SIG-M5 treated with dmso at 0.1 percent for 504 hours (cell line): Measurements from ENCODE around the gene SENP5.

Source experiments
- DNase-seq: peaks from one replicate; lab custom pipeline; 2025; ENCODE audit not compliant: unreplicated experiment; lab: John Stamatoyannopoulos, UW

The SENP5 gene

DNA sequence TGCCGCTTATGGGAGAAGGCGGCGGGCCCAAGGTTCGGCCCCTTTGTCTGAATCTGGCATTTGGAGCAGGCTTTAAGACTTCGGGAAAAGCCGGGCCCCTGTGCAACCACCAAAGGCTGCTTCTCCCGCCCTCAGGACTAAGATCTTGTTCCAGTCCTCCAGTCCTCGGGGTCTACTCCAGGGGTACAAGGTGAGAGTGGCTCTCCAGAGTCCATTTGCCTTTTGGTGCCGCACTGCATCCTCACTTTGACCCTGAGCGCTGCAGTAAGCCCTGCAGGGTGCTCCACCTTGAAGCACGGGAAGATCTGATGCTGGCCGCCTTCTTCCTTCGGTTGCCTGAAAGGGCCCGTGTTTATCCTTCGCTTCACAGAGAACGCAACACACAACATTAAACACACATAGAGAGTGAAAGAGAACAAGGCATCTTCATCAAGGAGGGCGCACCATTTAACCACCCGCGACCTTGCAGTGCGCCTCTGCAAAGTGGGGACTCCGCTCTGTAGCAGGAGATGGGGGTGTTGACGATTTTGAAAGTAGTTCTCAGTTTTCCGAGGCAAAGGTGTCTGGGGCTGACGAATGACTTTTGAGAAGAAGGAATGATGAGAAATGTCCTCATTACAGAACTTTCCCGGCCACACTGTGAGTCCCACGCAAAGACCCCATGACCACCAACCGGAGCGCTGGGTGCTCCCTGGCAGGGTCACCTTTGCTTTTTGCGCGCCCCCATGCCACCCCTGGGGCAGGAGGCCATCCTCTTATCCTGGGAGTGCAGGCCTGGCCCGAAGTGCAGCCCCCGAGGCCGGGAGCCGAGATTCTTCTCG lies 99.9 kb downstream of the SENP5 start:
- DNase-seq: no peak

DNA sequence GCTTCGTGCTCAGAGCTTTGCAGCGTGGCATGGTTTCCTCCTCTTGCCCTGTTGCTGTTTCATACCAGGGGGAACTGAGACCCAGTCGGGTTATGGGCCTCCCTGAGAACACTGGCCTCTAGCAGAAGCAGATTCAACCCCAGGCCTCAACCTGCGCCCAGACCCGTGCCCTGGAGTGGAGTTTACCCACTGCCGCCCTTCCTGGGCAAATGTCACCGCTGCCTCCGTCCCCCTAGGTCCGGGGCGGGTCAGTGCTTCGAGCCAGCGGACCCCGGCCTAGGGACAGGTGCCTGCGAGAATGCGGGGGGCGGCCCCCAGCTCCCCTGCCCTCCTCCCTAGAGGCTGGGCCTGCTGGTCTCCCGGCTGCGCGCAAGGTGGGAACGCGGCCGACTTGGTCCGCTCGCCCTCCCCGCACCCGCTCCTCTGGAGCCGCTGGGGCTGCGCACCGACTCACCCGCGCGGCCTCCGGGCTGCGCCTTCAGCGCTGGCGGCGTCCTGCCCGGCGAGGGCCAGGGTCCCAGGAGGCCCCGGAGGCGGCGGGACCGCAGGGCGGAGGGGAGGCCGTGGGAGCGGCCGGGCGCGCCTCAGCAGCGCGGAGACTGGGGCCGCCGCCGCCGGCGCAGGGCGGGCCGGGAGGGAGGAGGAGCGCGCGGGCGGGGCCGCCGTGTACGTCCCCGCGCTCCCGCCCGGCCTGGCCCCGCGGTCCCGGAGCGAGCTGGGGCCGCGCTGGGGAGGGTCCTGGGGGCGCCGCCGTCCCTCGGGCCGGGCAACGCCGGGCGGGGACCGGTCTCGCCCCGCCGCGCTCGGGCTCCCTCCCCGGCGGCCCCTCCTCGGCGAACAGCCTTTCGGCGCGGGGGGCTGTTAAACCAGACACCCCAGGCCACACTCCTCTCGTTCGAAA lies 100.8 kb downstream of the SENP5 start, which contains the start of gene PIGZ:
PIGZ (minus strand) TSS at position 601 of the 901 bp plus-strand sequence. CDS start 16,802 bp downstream, outside the sequence.
- DNase-seq: no peak

DNA sequence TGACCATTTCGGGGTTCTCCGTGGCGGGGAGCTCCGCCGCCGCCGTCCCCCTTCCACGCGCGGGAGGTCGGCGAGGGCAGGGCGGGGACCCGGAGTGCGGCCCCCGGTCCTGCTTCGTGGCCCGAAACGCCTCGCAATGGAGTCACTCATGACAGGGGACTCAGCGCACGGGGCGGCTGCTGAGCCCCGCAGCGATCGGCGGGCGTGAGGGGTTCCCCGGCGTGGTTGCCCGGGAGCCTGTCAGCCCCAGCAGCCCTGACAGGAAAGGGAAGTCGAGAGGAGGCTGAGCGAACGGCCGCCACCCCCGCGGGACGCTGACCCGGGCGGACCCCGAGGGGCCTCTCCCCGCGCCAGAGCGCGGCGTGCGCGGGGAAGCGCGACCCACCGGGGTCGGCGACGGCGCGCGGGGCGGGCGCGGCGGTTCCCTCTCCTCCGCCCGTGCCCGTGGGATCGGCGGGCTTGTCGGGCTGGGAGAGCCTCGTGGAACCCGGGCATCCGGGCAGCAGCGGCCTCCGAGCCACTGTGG lies 101.5 kb downstream of the SENP5 start:
- peak; percentile 57 for DNase-seq

DNA sequence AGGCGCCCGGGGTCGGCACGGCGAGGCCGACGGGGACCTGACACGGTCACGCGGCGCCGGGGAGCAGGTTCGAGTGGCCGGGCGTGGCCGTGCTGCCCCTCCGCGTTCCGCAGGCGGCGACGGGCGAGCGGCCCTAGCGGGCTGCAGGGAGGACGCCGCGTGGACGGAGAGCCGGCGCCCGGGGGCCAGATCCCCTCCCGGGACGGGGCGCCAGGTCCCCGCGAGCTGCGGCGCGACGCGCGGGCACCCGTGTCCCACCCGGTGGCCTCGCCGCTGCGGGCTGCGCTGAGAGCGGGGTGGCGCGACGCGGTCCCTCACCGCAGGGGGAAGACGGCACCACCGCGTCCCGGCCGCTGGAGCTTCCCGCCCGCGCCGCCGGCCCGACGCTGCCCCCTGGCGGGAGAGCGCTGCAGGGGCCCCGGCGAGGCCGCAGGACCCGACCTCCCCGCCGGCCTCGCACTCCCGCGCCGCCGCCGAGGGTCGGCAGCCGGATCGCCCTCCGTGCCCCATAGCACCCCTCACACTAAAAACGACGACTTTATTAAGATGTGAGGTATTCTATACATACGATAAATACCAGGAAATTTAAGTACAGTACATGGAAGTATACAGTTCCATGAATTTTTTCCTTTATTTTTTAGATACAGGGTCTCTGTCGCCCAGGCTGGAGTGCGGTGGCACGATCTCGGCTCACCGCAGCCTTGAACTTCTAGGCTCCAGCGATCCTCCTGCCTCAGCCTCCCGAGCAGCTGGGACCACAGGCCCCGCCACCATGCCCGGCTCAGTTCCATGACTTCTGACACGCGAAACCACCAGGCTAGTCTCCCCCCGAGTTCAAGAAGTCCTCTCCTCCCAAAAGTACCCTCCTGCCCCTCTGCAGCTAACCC lies 102.2 kb downstream of the SENP5 start:
- peak; percentile 53 for DNase-seq

DNA sequence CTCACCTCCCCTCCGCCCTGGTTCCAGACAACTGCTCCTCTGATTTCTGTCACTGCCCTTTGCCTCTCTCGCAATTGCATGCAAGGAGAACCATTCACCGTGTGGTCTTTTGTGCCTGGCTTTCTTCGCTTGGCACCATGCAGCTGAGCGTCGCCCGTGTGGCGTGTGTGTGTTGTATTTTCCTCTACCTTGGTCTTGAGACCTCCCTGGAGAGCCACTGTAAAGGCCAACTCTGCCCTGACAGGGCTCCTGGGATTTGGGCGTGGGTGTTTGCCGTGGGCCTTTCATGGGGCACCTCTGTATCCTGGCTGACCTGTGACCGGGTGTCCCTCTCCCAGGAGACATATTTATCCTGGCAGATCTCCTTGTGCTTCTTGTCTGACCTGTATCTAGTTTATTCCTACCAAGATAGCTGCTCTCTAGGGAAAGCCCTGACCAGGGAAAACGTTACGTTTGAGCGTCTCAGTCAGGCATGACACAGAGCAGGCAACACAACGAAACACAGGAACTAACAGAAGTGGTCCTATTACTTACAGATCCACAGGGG lies 102.9 kb downstream of the SENP5 start:
- DNase-seq: no peak

DNA sequence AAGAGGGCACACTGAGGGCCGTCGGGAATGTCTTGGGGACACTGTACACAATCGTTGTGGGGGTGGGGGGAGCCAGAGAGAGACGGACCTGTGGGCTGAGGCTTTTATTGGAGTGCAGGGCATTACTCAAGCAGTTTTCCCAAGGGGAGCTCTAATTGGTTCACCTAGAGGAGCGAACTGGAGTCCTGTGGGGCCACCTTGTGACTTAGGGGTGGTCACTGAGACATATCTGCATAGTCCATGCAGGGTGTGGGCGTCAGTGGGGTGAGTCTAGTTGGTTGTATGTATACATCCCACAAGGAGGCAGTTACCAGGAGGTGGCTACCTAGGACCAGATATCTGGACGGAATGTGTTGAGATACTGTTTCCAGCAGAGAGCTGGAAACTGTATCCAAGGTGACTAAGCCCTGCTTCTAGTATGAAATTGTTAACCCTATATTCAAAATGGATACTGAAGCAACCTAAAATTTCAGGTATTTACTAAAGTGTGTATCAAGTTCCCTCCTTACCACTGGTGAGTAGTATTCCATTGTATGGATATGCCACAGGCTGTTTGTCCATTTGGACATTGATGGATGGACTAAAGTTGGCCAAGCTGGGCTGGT lies 103.5 kb downstream of the SENP5 start:
- DNase-seq: no peak

DNA sequence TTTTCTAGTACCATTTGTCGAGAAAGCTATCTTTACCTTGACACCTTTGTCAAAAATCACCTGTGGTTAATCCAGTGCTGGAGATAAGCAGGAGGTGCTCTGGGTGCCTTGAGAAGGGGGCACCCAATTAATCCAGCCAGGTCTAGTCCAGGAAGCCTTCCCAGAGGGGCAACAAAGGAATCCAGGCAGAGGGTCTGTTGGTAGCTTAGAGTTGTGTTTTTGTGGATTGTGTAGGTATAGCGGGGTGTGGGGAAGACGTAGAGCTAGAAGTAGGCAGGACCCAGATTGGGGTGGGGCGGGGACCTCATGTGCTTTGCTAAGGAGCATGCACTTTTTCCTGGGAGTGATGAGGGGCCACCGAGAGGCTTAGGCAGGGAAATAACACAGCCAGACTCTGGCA lies 106.9 kb downstream of the SENP5 start:
- no peak for DNase-seq

DNA sequence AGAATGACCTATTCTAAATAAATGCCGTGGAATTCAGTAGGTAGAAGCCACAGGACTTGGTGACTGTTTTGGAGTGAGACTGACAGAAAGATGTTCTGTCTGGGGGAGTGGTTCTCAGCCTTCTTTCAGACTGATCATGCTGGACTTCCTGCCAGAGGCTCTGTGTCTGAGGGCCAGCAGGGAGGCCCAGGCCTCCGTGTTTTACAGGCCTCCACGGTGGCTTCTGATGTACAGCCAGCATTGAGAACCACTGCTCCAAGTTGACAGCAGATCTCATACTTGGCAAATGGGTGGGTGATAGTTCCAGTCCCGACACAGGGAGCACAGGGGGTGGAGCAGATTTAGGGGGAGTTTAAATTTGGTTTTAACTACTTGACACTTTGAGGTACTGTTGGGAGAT lies 107.6 kb downstream of the SENP5 start:
- DNase-seq: no peak

DNA sequence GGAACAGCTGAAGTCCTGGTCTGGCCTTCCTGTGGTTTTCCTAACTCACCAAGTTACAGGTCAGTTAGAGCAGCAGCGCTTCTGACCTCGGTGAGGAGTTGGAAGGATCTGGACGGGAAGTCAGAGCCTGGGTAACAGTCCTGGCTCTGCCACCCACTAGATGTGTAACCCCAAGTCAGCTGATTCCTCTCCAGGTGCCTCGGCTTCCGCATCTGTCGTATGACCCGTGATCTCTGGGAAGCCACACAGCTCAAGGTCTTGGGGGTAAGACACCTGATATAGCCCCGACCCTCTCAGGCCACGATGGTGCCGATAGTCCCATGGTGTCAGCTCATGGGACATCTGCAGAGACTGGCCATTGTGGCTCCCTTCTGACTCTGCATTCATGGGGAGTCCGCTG lies 109.2 kb downstream of the SENP5 start:
- no peak for DNase-seq

DNA sequence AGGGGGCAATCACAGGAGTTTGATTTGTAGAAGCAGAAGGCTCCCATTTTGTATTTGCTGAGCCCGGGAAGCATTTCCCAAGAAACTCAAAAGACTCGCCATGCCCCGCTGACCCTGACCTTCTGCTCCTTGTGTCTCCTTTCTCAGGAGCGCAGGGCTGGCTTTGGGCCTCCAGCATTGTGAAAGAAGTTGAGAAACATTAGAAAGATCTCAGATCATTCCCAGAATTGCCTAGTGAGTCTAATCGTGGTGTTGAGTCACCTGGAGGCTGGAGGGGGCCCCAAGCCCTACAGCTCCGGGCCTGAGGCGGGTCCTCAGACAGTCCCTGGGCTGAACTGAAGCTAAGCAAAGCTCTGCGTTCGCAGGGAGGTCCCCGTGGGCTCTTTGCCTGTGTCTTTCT lies 111.8 kb downstream of the SENP5 start:
- no peak for DNase-seq

DNA sequence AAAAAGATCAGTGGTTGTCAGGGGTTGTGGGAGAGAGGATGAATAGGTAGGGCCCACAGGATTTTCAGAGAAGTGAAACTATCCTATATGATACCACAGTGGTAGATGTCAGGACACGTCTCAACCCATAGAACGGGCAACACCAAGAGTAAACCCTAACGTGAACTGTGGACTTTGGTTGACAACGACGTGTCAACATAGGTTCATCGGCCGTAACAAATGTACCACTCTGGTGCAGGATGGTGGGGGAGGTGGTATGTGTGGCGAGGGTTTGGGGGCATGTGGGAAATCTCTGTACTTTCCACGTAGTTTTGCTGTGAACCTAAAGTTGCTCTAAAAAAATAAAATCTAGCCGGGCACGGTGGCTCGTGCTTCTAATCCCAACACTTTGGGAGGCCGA lies 113.9 kb downstream of the SENP5 start:
- DNase-seq: no peak

DNA sequence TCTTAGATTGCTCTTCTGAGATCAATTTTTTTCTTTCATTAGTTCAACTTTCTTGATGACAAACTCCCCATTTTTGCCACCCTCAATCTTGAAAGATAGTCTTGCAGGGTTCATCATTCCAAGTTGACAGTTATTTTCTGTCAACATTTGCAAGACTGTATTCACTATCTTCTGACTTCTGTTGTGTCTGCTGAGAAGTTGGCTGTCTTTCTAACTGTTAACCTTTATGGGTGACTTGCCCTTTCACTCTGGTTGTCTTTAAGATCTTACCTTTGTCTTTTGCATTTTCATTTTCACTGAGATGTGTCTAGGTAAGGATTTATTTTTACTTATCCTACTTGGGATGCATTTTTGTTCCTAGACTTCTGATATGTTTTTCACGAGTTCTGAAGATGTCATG lies 115.5 kb downstream of the SENP5 start:
- DNase-seq: no peak
